HFF-Myc (cell line): ENCODE measurements around the gene NAV2.

Experiments
- DNase-seq: peaks from one replicate; pipeline ENCODE4 v3.0.0-alpha.2; 2011; ENCODE audit warnings: low read depth; ENCODE audit errors: extremely low read depth
- H3K4me3 ChIP-seq: replicated peaks from 2 replicates; pipeline ENCODE4 v1.5.1; 2011; ENCODE audit warnings: low read depth, mild to moderate bottlenecking, control low read depth, low read length
- CTCF ChIP-seq: IDR thresholded peaks from 2 replicates; pipeline ENCODE4 v1.5.1; 2012; ENCODE audit warnings: mild to moderate bottlenecking, low read depth, low read length, control low read depth; ENCODE audit errors: missing control alignments

Gene NAV2

GRCh38 chr11:19846654-19847305, 134.1 kb downstream of the NAV2 start:
- H3K4me3 ChIP-seq = no peak overlapping the region
- no peak for DNase-seq
- no peak for TF ChIP-seq CTCF

GRCh38 chr11:19848219-19848618, 135.6 kb downstream of the NAV2 start:
- no peak for DNase-seq
- no peak overlapping the region for H3K4me3 ChIP-seq
- TF ChIP-seq CTCF = no peak

- no peak for DNase-seq
- no peak overlapping the region for H3K4me3 ChIP-seq
- TF ChIP-seq CTCF = no peak
Measured at GRCh38 chr11:19849107-19849789, 136.6 kb downstream of the NAV2 start.

GRCh38 chr11:19849947-19850593, 137.4 kb downstream of the NAV2 start:
- no peak overlapping the region for H3K4me3 ChIP-seq
- no peak for TF ChIP-seq CTCF
- DNase-seq = no peak

GRCh38 chr11:19852288-19852687, 139.7 kb downstream of the NAV2 start:
- TF ChIP-seq CTCF = no peak

GRCh38 chr11:19853016-19853415, 140.4 kb downstream of the NAV2 start:
- no peak for DNase-seq
- TF ChIP-seq CTCF = no peak

More at GRCh38 chr11:19852288-19852687, 139.7 kb downstream of the NAV2 start:
- no peak for DNase-seq
- no peak overlapping the region for H3K4me3 ChIP-seq

More at GRCh38 chr11:19853016-19853415, 140.4 kb downstream of the NAV2 start:
- no peak overlapping the region for H3K4me3 ChIP-seq
